ENCODE measurements around the gene GARRE1. TPM values are rescaled to one million over a fixed set of nuclear protein-coding genes. Genes with fewer than 3 reads are reported as not detected.

Gene GARRE1
- total RNA-seq, 1 experiment from 2014 or later = 6.1 TPM

- H3K27me3 ChIP-seq (ENCODE audit: low read length) = no peaks in the 10 kb centered on the region
- H3K79me2 ChIP-seq (ENCODE audit: low read length) = 0 out of 2 replicates have a peak, but pooled peaks cover 9% of the 10 kb centered on the region
- intact Hi-C loops (cut with micrococcal nuclease) = loop anchor here (2.0 kb wide), 1 partner anchor 45 kb away; the partner anchor contains the start of gene LSM14A
- H3K4me1 ChIP-seq (ENCODE audit: insufficient read depth, low read length) = peaks cover 16% of the 10 kb centered on the region
- no TSS peak for BruUV-seq (replicated peaks)
- peaks cover 3% of the 10 kb centered on the region for H3F3A ChIP-seq (ENCODE audit: low read length, unreplicated experiment)
- no peak for TF ChIP-seq CTCF (conservative IDR thresholded peaks at IDR 0.05; ENCODE audit: low read depth, low read length)
- TF ChIP-seq EZH2phosphoT487 (IDR thresholded peaks at IDR 0.05; ENCODE audit: borderline replicate concordance, low read length) = no peak
- TF ChIP-seq EZH2 (IDR thresholded peaks at IDR 0.05; ENCODE audit: low read length, unreplicated experiment) = no peak
- peaks cover 15% of the 10 kb centered on the region; the same call in 1 of the 2 replicates for H4K20me1 ChIP-seq (ENCODE audit: low read length)
- no peaks in the 10 kb centered on the region for H3K9me3 ChIP-seq (ENCODE audit: low read length)
- no peaks in the 10 kb centered on the region for H3K9me2 ChIP-seq (replicated peaks; ENCODE audit: low read length)
- ChIA-PET CTCF (interaction anchor here (0.7 kb wide), 1 partner anchor 210 kb away, joined by 13 read pairs; no protein-coding TSS in a partner anchor), POLR2A (ENCODE audit: unreplicated experiment) (no interaction called here)
- H3K4me2 ChIP-seq (ENCODE audit: low read length) = peak overlapping the region; percentile 78
- H3K36me3 ChIP-seq (ENCODE audit: low read depth, low read length) = peaks cover 19% of the 10 kb centered on the region; the same call in 1 of the 2 replicates
- ATAC-seq (peak; percentile 90), DNase-seq (peak; percentile 96)
- 0 out of 2 replicates have a peak overlapping the region, but pooled peaks have one; percentile 9 for H3K9ac ChIP-seq (ENCODE audit: low read length)
- 0 out of 2 replicates have a peak overlapping the region, but pooled peaks have one; percentile 11 for H3K4me3 ChIP-seq (ENCODE audit: low read length)
- H2AFZ ChIP-seq (ENCODE audit: low read length) = no peak overlapping the region
- peak overlapping the region; percentile 72 for H3K27ac ChIP-seq (ENCODE audit: low read length)
Measured at GRCh38 chr19:34217952-34218817, 36.2 kb upstream of the GARRE1 start.

GRCh38 chr19:34218818-34219164 is 35.6 kb upstream of the GARRE1 start:
- H3K4me3 ChIP-seq (ENCODE audit: low read length) = 0 out of 2 replicates have a peak overlapping the region, but pooled peaks have one; percentile 11
- ChIA-PET CTCF (no interaction called here), POLR2A (ENCODE audit: unreplicated experiment) (no interaction called here)

More at GRCh38 chr19:34218818-34219164, 35.6 kb upstream of the GARRE1 start:
- Histone ChIP-seq H3K9me3 (ENCODE audit: low read length) (no peaks in the 10 kb centered on the region), H3K9ac (ENCODE audit: low read length) (0 out of 2 replicates have a peak overlapping the region, but pooled peaks have one; percentile 9), H3F3A (ENCODE audit: low read length, unreplicated experiment) (peaks cover 3% of the 10 kb centered on the region), H3K27me3 (ENCODE audit: low read length) (no peaks in the 10 kb centered on the region), H3K9me2 (replicated peaks; ENCODE audit: low read length) (no peaks in the 10 kb centered on the region), H3K27ac (ENCODE audit: low read length) (peak overlapping the region; percentile 64), H3K4me2 (ENCODE audit: low read length) (peak overlapping the region; percentile 78), H3K4me1 (ENCODE audit: insufficient read depth, low read length) (peaks cover 16% of the 10 kb centered on the region), H4K20me1 (ENCODE audit: low read length) (peaks cover 15% of the 10 kb centered on the region; the same call in 1 of the 2 replicates), H3K79me2 (ENCODE audit: low read length) (0 out of 2 replicates have a peak, but pooled peaks cover 9% of the 10 kb centered on the region), H3K36me3 (ENCODE audit: low read depth, low read length) (peaks cover 24% of the 10 kb centered on the region), H2AFZ (ENCODE audit: low read length) (no peak overlapping the region)
- no peak for ATAC-seq
- BruUV-seq (replicated peaks) = no TSS peak
- intact Hi-C loops (cut with micrococcal nuclease) = loop anchor here (2.0 kb wide), 1 partner anchor 46 kb away; the partner anchor contains the start of gene LSM14A
- TF ChIP-seq EZH2phosphoT487 (IDR thresholded peaks at IDR 0.05; ENCODE audit: borderline replicate concordance, low read length) = no peak
- TF ChIP-seq CTCF (conservative IDR thresholded peaks at IDR 0.05; ENCODE audit: low read depth, low read length) = no peak
- TF ChIP-seq EZH2 (IDR thresholded peaks at IDR 0.05; ENCODE audit: low read length, unreplicated experiment) = no peak
- DNase-seq = no peak
